GM21576 (cell line): ENCODE data around the gene BOLL.
"Not testable (repeated sequence)": the region's sequence is repeated elsewhere in the genome, so short reads cannot be mapped to it uniquely, and the experiment has no call there.

ENCODE experiments used
- ATAC-seq: cut with Tn5 transposase; IDR thresholded peaks from one replicate; pipeline ENCODE4 v1.9.1; 2021; ENCODE audit warnings: mild to moderate bottlenecking, moderate library complexity; ENCODE audit not compliant: unreplicated experiment

The BOLL gene, protein sequence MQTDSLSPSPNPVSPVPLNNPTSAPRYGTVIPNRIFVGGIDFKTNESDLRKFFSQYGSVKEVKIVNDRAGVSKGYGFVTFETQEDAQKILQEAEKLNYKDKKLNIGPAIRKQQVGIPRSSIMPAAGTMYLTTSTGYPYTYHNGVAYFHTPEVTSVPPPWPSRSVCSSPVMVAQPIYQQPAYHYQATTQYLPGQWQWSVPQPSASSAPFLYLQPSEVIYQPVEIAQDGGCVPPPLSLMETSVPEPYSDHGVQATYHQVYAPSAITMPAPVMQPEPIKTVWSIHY

GRCh38 chr2:197784956-197785941, at the start of gene BOLL:
BOLL (minus strand) TSS chr2:197785319; CDS start chr2:197781850, 3,469 bp downstream.
- ATAC-seq: no peak

DNA sequence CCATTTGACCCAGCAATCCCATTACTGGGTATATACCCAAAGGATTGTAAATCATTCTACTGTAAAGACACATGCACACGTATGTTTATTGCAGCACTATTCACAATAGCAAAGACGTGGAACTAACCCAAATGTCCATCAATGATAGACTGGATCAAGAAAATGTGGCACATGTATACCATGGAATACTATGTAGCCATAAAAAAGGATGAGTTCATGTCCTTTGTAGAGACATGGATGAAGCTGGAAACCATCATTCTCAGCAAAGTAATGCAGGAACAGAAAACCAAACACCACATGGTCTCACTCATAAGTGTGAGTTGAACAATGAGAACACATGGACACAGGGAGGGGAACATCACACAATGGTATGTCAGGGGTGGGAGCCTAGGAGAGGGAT, 49.7 kb upstream of the BOLL start:
- not testable (repeated sequence) for ATAC-seq

- no peak for ATAC-seq
These were observed 43.5 kb upstream of the BOLL start for GRCh38 chr2:197828464-197829135.

- ATAC-seq: no peak
These were observed 42.5 kb upstream of the BOLL start for GRCh38 chr2:197827618-197828017.

- no peak for ATAC-seq
These were observed 37.2 kb upstream of the BOLL start for GRCh38 chr2:197822333-197822732.

GRCh38 chr2:197821550-197822289, 36.6 kb upstream of the BOLL start:
- ATAC-seq: no peak

DNA sequence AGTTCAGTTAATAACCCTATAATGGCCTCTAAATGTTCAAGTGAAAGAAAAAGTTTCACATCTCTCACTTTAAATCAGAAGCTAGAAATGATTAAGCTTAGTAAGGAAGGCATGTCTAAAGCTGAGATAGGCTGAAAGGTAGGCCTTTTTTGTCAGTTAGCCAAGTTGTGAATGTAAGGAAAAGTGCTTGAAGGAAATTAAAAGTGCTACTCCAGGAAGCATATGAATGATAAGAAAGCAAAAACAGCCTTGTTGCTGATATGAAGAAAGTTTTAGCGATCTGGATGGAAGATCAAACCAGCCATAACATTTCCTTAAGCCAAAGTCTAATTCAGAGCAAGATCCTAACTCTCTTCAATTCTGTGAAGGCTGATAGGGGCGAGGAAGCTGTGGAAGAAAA, 29.4 kb upstream of the BOLL start:
- no peak for ATAC-seq

DNA sequence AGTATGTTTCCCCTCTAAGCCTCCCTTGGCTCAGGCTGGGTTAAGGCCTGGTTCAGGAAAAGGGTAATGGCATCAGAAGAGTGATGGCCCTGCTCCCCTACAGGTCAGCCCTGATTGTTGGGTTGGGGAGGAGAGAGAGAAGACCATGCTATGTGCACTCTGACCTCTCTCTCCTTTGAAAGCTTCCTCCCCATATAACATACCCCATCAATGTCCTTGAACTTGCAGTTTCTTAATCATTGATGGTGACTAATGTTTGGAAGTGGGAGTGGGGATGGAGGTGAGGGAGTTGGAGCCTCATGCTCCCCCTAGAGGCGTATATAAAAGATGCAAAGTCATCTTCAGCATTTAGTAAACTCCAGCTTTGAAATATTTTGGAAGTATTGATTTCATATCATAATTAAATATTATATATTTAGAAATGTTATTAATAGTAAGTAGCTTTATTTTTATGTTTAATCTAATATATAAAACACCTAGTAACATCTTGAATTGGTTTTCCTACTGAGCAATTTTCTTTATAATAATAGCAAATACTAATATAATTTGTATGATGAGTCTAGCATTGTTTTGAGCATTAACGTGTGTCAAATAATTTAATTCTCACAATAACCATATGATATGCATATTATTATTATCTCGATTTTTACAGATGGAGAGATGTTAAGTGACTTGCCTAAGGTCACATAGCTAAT, 28.1 kb upstream of the BOLL start:
- no peak for ATAC-seq

DNA sequence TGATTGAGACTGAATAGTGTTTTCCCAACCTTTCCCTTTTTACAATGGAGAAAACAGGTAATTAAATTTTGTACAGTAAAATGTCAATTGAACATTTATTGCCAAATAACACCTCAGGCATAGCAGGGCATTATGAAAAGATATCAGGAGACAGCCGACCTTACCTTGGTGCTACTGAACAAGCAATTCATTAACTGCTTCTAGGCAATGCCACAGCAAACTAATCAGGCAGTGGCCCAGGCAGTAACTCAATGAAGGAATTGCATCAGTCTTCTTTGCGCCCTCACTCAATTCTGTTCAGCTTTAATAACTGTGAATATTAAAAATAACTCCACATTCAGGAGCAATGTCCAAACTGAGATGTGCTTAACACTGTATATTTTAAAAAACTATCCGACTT, 25.4 kb upstream of the BOLL start:
- no peak for ATAC-seq

DNA sequence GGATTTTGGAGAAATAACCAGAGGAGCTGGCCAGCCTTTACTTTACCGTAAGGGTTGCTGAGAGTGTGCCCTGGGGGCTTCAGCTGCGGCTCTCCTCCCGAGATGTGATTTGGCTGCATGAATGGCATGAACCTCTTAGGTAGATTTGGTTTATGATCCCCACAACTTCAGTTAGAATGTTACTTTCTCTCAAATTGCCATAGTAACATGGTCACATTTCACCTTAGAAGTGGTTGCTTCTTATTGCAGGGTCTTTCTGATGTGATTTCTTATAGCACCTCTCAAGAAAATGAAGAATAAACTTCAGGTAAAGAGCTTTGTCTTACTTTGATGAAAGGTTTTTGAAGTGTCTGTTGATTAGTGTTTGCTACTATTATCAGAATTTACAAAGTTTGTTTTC, 24.9 kb upstream of the BOLL start:
- no peak for ATAC-seq

DNA sequence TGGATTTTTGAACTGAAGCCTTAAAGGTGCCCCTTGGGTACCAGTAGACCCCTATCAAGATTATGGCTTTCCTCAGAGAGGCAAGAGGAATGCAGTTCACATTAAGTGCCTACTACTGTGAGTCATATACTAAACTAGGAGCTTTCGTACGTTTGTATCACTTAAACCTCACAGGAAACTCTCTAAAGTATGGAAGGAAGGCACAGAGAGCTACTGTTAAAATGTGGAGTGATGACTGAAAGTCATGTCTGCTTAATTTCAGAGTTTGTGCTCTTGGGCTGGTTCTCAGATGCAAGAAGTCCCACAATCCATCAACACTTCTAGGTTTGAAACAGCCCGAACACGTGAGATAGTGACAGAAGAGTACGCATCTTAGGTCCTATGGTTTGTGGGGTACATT, 23.9 kb upstream of the BOLL start:
- no peak for ATAC-seq

GRCh38 chr2:197805715-197806633, 20.9 kb upstream of the BOLL start:
- no peak for ATAC-seq

DNA sequence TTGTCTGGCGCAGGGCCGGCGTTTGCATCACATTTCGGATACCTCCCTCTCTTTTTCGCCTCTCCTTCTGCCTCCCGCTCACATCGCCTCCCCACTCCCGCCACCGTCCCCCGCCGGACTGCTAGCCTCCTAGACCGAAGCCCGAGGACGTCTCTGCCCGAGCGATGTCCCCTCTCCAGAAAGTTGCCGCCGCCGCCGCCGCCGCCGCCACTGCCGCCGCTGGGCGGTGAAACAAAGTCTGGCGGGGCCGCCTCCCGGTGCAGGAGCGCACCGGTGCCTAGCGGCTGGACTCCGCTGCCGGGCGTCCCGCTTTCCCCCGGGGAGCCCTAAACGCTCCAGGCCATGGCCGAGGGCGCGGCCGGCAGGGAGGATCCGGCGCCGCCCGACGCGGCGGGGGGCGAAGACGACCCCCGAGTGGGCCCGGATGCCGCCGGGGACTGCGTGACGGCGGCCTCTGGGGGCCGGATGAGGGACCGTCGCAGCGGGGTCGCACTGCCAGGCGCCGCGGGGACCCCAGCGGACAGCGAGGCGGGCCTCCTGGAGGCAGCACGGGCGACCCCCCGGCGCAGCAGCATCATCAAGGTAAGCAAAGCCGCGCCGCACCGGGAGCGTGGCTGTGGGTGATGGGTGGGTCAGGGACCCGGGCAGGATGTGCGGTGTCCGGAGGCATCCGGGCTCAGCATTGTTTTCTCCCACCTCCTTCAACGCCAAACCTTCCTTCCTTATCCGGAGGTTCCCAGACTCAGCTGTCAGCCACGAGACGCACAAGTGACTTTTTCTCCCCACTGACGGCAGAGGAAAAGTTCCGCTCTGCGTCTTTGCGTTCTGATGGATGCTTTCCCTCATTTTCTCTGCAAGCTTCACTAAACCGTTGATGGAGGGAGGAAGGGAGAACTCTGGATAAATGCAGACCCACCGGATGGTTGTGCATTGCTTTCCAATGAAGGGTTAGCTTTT, 19.9 kb upstream of the BOLL start:
- peak; percentile 28 for ATAC-seq

DNA sequence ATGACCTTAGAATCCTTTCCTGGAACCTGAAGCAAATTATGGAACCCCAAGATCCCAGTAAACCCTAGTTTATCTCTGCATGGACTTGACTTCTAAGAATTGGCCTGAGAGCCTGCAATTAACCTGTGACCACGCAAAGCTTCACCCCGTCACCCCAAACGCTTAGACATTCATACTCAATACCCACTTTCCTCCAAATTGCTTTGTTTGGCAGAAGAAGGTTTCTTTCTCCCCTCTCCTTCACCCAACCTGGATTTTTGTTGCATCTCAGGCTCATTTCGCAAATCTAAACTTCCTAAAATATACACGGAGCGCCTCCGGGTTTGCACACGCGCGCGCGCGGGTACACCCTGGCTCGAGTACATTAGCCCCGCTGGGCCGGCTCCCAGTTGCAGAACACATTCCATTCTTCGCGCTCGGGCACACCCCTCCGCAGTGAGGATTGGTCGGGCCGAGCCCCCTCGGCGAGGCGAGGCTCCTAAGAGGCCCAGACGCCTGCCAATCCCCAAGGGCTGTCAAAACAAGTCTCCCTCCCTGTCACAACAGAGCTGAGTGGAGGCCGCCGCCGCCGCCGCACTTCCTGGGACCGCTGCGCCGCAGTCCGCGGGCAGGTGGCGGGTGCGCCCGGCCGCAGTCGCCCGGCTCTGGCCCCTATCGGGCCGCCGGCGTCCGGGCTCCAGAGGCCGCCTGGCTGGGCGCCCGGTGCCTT, 19.1 kb upstream of the BOLL start, which contains the start of gene PLCL1:
Gene PLCL1, plus strand, starts transcription at position 545 of the 709 bp plus-strand sequence.
- ATAC-seq: peak; percentile 99

- peak; percentile 31 for ATAC-seq
These were observed 17.9 kb upstream of the BOLL start for GRCh38 chr2:197803033-197803444.

DNA sequence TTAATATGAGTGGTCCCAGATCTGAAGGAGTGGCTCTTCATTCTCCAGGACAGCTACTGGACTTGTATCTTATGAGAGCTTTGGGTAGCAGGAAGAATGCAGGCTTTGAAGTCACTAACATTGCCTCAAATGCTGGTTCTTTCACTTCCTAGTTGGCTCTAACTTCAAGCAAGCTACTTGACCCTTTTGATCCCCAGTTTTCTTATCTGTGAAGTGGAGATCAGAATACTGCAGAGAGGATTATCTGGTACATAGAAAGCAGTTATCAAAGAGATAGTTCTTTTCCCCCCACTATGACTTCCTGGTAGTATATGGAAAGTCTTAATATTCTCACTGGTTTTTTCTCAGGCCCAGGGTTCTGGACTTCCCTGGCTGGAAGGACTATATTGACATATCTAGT, 15.9 kb upstream of the BOLL start:
- no peak for ATAC-seq

- no peak for ATAC-seq
These were observed 15.0 kb upstream of the BOLL start for GRCh38 chr2:197800091-197800490.
